ENCODE data around the gene COL18A1. TPM values are rescaled to one million over a fixed set of nuclear protein-coding genes. Genes with fewer than 3 reads are reported as not detected.

Gene COL18A1
- polyA plus RNA-seq, 1 of the 3 experiments (the other 2 are of a cell fraction) = 118 TPM

GRCh38 chr21:45531393-45532215, 126.6 kb downstream of the COL18A1 start:
- Histone ChIP-seq H3K27me3 (ENCODE audit: insufficient read depth) (no peaks in the 10 kb centered on the region), H3K79me2 (ENCODE audit: insufficient read depth) (no peaks in the 10 kb centered on the region), H3K9me3 (no peaks in the 10 kb centered on the region), H3K9ac (no peak overlapping the region), H3K9me2 (no peaks in the 10 kb centered on the region), H4K20me1 (ENCODE audit: insufficient read depth) (no peaks in the 10 kb centered on the region), H3K4me3 (ENCODE audit: low read depth in 2 of 2, low read length in 1 of 2) (no peak overlapping the region), H3K36me3 (replicated peaks in 1 of 2; ENCODE audit: control insufficient read depth in 1 of 2, insufficient read depth in 2 of 2, low read length in 1 of 2) (peaks cover 7 to 11% of the 10 kb centered on the region in 2 experiments), H3F3A (replicated peaks; ENCODE audit: insufficient read depth) (no peaks in the 10 kb centered on the region), H3K27ac (ENCODE audit: low read depth in 2 of 2, low read length in 1 of 2) (no peak overlapping the region), H3K4me2 (no peak overlapping the region), H2AFZ (ENCODE audit: low read depth) (no peak overlapping the region), H3K4me1 (ENCODE audit: control insufficient read depth in 1 of 2, insufficient read depth in 2 of 2, low read depth in 1 of 2, low read length in 1 of 2) (peaks cover 0 to 14% of the 10 kb centered on the region in 2 experiments; a peak in 1 of 4 replicates)
- ChIA-PET CTCF (no interaction called here), POLR2A (no interaction called here)
- no peak for DNase-seq
- 98% methylated on average over 55 of the region's 76 CpGs for WGBS (ENCODE audit: low lambda C conversion rate)
- TF ChIP-seq CHD2 (IDR thresholded peaks at IDR 0.05; ENCODE audit: low read length, partially characterized antibody) (no peak), RAD21 (IDR thresholded peaks at IDR 0.05; ENCODE audit: low read length) (no peak), NRF1 (IDR thresholded peaks at IDR 0.05; ENCODE audit: low read depth, low read length) (no peak), JUND (IDR thresholded peaks at IDR 0.05) (no peak), TAF1 (IDR thresholded peaks at IDR 0.05; ENCODE audit: borderline replicate concordance, low read depth, low read length) (no peak), SMC3 (IDR thresholded peaks at IDR 0.05; ENCODE audit: low read depth, low read length) (no peak)

- ChIA-PET POLR2A (interaction anchor here (0.6 kb wide), 1 partner anchor 67 kb away, joined by 3 read pairs; no protein-coding TSS in a partner anchor), CTCF (interaction anchor here (1.0 to 1.1 kb wide), 2 partner anchors 8 to 55 kb away, joined by 3 read pairs; no protein-coding TSS in a partner anchor)
- no peak for DNase-seq
- Histone ChIP-seq H2AFZ (ENCODE audit: low read depth) (no peak overlapping the region), H3F3A (replicated peaks; ENCODE audit: insufficient read depth) (no peaks in the 10 kb centered on the region), H3K9ac (no peak overlapping the region), H3K27ac (ENCODE audit: low read depth in 2 of 2, low read length in 1 of 2) (no peak overlapping the region), H4K20me1 (ENCODE audit: insufficient read depth) (no peaks in the 10 kb centered on the region), H3K4me1 (ENCODE audit: control insufficient read depth in 1 of 2, insufficient read depth in 2 of 2, low read depth in 1 of 2, low read length in 1 of 2) (peaks cover 0 to 14% of the 10 kb centered on the region in 2 experiments; a peak in 1 of 4 replicates), H3K4me2 (no peak overlapping the region), H3K4me3 (ENCODE audit: low read depth in 2 of 2, low read length in 1 of 2) (no peak overlapping the region), H3K27me3 (ENCODE audit: insufficient read depth) (no peaks in the 10 kb centered on the region), H3K9me3 (no peaks in the 10 kb centered on the region), H3K36me3 (replicated peaks in 1 of 2; ENCODE audit: control insufficient read depth in 1 of 2, insufficient read depth in 2 of 2, low read length in 1 of 2) (peaks cover 7 to 12% of the 10 kb centered on the region in 2 experiments), H3K9me2 (no peaks in the 10 kb centered on the region), H3K79me2 (ENCODE audit: insufficient read depth) (no peaks in the 10 kb centered on the region)
- TF ChIP-seq YY1 (IDR thresholded peaks at IDR 0.05; ENCODE audit: low read depth) (no peak), USF2 (IDR thresholded peaks at IDR 0.05; ENCODE audit: borderline replicate concordance, low read depth, low read length) (no peak), GATA2 (CRISPR knock-in tag; IDR thresholded peaks at IDR 0.05) (no peak)
- WGBS (ENCODE audit: low lambda C conversion rate) = 90% methylated on average over 5 of the region's 7 CpGs
These were observed 127.9 kb downstream of the COL18A1 start for GRCh38 chr21:45532826-45533360.
